Stomach smooth muscle (tissue), 2 donors: ENCODE data around the gene DBN1.

Experiments used
- H3K27ac ChIP-seq: one replicate; pipeline ENCODE4 v1.7.0; 2013; ENCODE audit warnings: mild to moderate bottlenecking, low read length, inconsistent platforms
- H3K27me3 ChIP-seq, 2 donors: one replicate each; pipeline ENCODE4 v1.7.0; 2013; ENCODE audit warnings: low read length in 2 of 2; ENCODE audit not compliant: insufficient read depth in 2 of 2, control insufficient read depth in 1 of 2
- H3K36me3 ChIP-seq, 2 donors: one replicate each; pipeline ENCODE4 v1.7.0; 2013; ENCODE audit warnings: low read length in 2 of 2; ENCODE audit not compliant: control insufficient read depth in 2 of 2, insufficient read depth in 2 of 2
- H3K4me1 ChIP-seq: one replicate; pipeline ENCODE4 v1.7.0; 2013; ENCODE audit warnings: low read length; ENCODE audit not compliant: control insufficient read depth, insufficient read depth
- H3K4me3 ChIP-seq, 2 donors: one replicate each; pipeline ENCODE4 v1.7.0; 2013; ENCODE audit warnings: low read length in 2 of 2
- H3K9ac ChIP-seq, 2 donors: one replicate each; pipeline ENCODE4 v1.7.0; 2013; ENCODE audit warnings: low read length in 2 of 2, mild to moderate bottlenecking in 1 of 2
- H3K9me3 ChIP-seq, 2 donors: one replicate each; pipeline ENCODE4 v1.7.0; 2013; ENCODE audit warnings: low read length in 2 of 2; ENCODE audit not compliant: control insufficient read depth in 2 of 2
- donor health status: healthy.
- donor health status: Pancreatic carcinoma.

Gene DBN1

GRCh38 chr5:177511796-177512675, 38.6 kb upstream of the DBN1 start:
- H3K4me1 ChIP-seq: peaks cover 21% of the 10 kb centered on the region
- H3K27ac ChIP-seq: no peak overlapping the region
- H3K36me3 ChIP-seq: peaks cover 42 to 45% of the 10 kb centered on the region in 2 donors
- no peaks in the 10 kb centered on the region for H3K9me3 ChIP-seq
- H3K4me3 ChIP-seq: no peak overlapping the region
- no peaks in the 10 kb centered on the region for H3K27me3 ChIP-seq
- no peak overlapping the region for H3K9ac ChIP-seq

- no peaks in the 10 kb centered on the region for H3K9me3 ChIP-seq
- peaks cover 42 to 45% of the 10 kb centered on the region in 2 donors for H3K36me3 ChIP-seq
- no peak overlapping the region for H3K27ac ChIP-seq
- no peak overlapping the region for H3K4me3 ChIP-seq
- peaks cover 17% of the 10 kb centered on the region for H3K4me1 ChIP-seq
- no peak overlapping the region for H3K9ac ChIP-seq
- no peaks in the 10 kb centered on the region for H3K27me3 ChIP-seq
These were observed 37.7 kb upstream of the DBN1 start for GRCh38 chr5:177511181-177511580.

- H3K36me3 ChIP-seq: peaks cover 42 to 44% of the 10 kb centered on the region in 2 donors
- H3K4me3 ChIP-seq: no peak overlapping the region
- no peaks in the 10 kb centered on the region for H3K9me3 ChIP-seq
- no peak overlapping the region for H3K27ac ChIP-seq
- no peak overlapping the region for H3K9ac ChIP-seq
- H3K4me1 ChIP-seq: peaks cover 11% of the 10 kb centered on the region
- H3K27me3 ChIP-seq: no peaks in the 10 kb centered on the region
These were observed 37.2 kb upstream of the DBN1 start for GRCh38 chr5:177510567-177511053.

- H3K9me3 ChIP-seq: no peaks in the 10 kb centered on the region
- H3K27ac ChIP-seq: no peak overlapping the region
- no peak overlapping the region for H3K4me3 ChIP-seq
- H3K9ac ChIP-seq: no peak overlapping the region
- H3K27me3 ChIP-seq: no peaks in the 10 kb centered on the region
- H3K4me1 ChIP-seq: peaks cover 7% of the 10 kb centered on the region
- H3K36me3 ChIP-seq: peaks cover 37 to 38% of the 10 kb centered on the region in 2 donors
These were observed 36.6 kb upstream of the DBN1 start for GRCh38 chr5:177509991-177510566.

GRCh38 chr5:177509381-177509951, 36.0 kb upstream of the DBN1 start, which contains the start of gene DOK3:
Gene DOK3, minus strand, starts transcription at chr5:177509826. Its CDS starts 286 bp downstream, at chr5:177509540.
- Histone ChIP-seq H3K27me3 (no peaks in the 10 kb centered on the region), H3K9ac (no peak within 1 kb of the TSS), H3K27ac (no peak within 1 kb of the TSS), H3K4me3 (peak within 1 kb of the TSS in 1 of 2 donors; percentile 29), H3K36me3 (peaks cover 31 to 34% of the 10 kb centered on the region in 2 donors), H3K4me1 (peaks cover 1% of the 10 kb centered on the region), H3K9me3 (no peaks in the 10 kb centered on the region)

GRCh38 chr5:177508837-177509236, 35.4 kb upstream of the DBN1 start:
- H3K4me1 ChIP-seq: no peaks in the 10 kb centered on the region
- no peak overlapping the region for H3K27ac ChIP-seq
- H3K36me3 ChIP-seq: peaks cover 29 to 31% of the 10 kb centered on the region in 2 donors
- no peaks in the 10 kb centered on the region for H3K9me3 ChIP-seq
- H3K4me3 ChIP-seq: peak overlapping the region in 1 of 2 donors; percentile 29
- no peaks in the 10 kb centered on the region for H3K27me3 ChIP-seq
- H3K9ac ChIP-seq: no peak overlapping the region

GRCh38 chr5:177508221-177508611, 34.8 kb upstream of the DBN1 start:
- no peaks in the 10 kb centered on the region for H3K9me3 ChIP-seq
- H3K36me3 ChIP-seq: peaks cover 25 to 27% of the 10 kb centered on the region in 2 donors
- no peak overlapping the region for H3K4me3 ChIP-seq
- H3K4me1 ChIP-seq: no peaks in the 10 kb centered on the region
- no peak overlapping the region for H3K27ac ChIP-seq
- no peak overlapping the region for H3K9ac ChIP-seq
- no peaks in the 10 kb centered on the region for H3K27me3 ChIP-seq

- H3K4me3 ChIP-seq: no peak overlapping the region
- no peak overlapping the region for H3K27ac ChIP-seq
- no peaks in the 10 kb centered on the region for H3K9me3 ChIP-seq
These were observed 34.3 kb upstream of the DBN1 start for GRCh38 chr5:177507596-177508220.

GRCh38 chr5:177507165-177507564, 33.7 kb upstream of the DBN1 start:
- Histone ChIP-seq H3K4me1 (no peaks in the 10 kb centered on the region), H3K9me3 (no peaks in the 10 kb centered on the region), H3K36me3 (peaks cover 15 to 17% of the 10 kb centered on the region in 2 donors), H3K9ac (no peak overlapping the region), H3K27ac (no peak overlapping the region), H3K4me3 (no peak overlapping the region), H3K27me3 (no peaks in the 10 kb centered on the region)

More at GRCh38 chr5:177507596-177508220, 34.3 kb upstream of the DBN1 start:
- Histone ChIP-seq H3K9ac (no peak overlapping the region), H3K36me3 (peaks cover 20 to 22% of the 10 kb centered on the region in 2 donors), H3K27me3 (no peaks in the 10 kb centered on the region), H3K4me1 (no peaks in the 10 kb centered on the region)

GRCh38 chr5:177505075-177505474, 31.6 kb upstream of the DBN1 start:
- Histone ChIP-seq H3K27ac (no peak overlapping the region), H3K4me3 (no peak overlapping the region), H3K36me3 (no peaks in the 10 kb centered on the region), H3K9me3 (no peaks in the 10 kb centered on the region), H3K9ac (no peak overlapping the region), H3K4me1 (peaks cover 11% of the 10 kb centered on the region), H3K27me3 (no peaks in the 10 kb centered on the region)
